ENCODE measurements around the gene CCDC181. TPM values are rescaled to one million over a fixed set of nuclear protein-coding genes. Genes with fewer than 3 reads are reported as not detected.
"Not testable (repeated sequence)": the region's sequence is repeated elsewhere in the genome, so short reads cannot be mapped to it uniquely, and the experiment has no call there.

The CCDC181 gene
- total RNA-seq, 2 experiments from 2014 or later = not detected

GRCh38 chr1:169451218-169451824 lies 24.0 kb upstream of the CCDC181 start:
- no peak for TF ChIP-seq CTCF (IDR thresholded peaks at IDR 0.05)
- no peak for DNase-seq
- no peaks in the 10 kb centered on the region for H3K36me3 Mint-ChIP-seq (ENCODE audit: low read depth)
- no peak for ATAC-seq
- intact Hi-C loops (cut with micrococcal nuclease) = no loop called here
- peaks cover under 1% of the 10 kb centered on the region for H3K9me3 Mint-ChIP-seq
- CTCF ChIA-PET = interaction anchor here (1.3 kb wide), 1 partner anchor 95 kb away, joined by 3 read pairs; no protein-coding TSS in a partner anchor
- H3K27me3 Mint-ChIP-seq = peaks cover 16% of the 10 kb centered on the region
- peaks cover 3% of the 10 kb centered on the region for H3K4me1 Mint-ChIP-seq (ENCODE audit: low read depth)
- no peak overlapping the region for H3K27ac Mint-ChIP-seq
- POLR2A ChIA-PET = interaction anchor here (1.2 kb wide), 1 partner anchor 13 kb away, joined by 4 read pairs; no protein-coding TSS in a partner anchor
- no peak overlapping the region for H3K4me3 Mint-ChIP-seq

DNA sequence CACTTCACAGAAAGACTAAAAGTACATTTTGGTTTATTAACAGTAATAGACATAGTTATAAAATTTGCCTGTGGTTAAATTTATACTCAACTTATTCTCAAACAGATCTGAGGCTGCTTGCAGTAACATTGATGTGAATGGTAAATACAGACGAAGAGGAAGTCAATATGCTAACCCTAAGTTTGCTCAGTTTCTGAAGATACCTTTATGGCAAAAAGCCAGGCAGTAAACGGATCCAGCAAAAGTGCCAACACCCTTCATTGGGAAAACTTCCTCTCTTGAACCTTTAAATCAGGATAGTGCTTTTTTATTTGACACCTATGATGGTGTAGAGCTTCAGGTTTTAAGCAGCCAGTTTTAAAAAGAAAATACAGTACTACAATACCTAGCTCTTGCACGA lies 16.6 kb upstream of the CCDC181 start:
- Mint-ChIP-seq H3K27ac (no peak overlapping the region), H3K36me3 (ENCODE audit: low read depth) (no peaks in the 10 kb centered on the region), H3K9me3 (no peaks in the 10 kb centered on the region), H3K27me3 (peaks cover 12% of the 10 kb centered on the region), H3K4me3 (no peak overlapping the region), H3K4me1 (ENCODE audit: low read depth) (no peaks in the 10 kb centered on the region)
- TF ChIP-seq CTCF (IDR thresholded peaks at IDR 0.05) = no peak
- intact Hi-C loops (cut with micrococcal nuclease) = no loop called here
- ChIA-PET CTCF (interaction anchor here (1.5 kb wide), 1 partner anchor 840 kb away, joined by 5 read pairs; no protein-coding TSS in a partner anchor), POLR2A (no interaction called here)
- DNase-seq (no peak), ATAC-seq (no peak)

DNA sequence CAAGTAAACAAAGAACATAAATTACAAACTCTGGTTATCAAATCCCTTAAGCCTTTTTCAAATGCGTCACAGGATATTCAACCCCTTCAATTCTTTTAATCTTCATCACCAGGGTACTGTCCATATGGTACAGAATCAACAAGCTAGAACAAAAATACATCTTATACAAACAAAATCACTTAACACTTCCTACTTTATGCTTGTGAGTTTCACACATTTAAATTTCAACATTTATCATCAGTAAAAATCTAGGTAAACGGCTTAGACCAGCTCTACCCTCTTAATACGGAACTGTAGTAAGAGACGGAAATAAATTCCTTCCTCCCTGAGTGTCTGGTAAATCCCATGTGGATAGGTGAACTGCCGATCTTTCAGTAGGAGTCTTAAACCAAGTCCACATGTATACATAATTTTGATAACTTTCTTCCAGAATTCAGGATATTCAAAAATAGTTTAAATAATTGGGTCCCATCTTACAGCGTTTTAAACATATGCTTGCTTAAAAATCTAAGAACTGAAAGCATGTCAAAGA lies 1.0 kb downstream of the CCDC181 start:
- TF ChIP-seq CTCF (IDR thresholded peaks at IDR 0.05) = no peak
- Mint-ChIP-seq H3K36me3 (ENCODE audit: low read depth) (no peaks in the 10 kb centered on the region), H3K9me3 (no peaks in the 10 kb centered on the region), H3K4me3 (no peak overlapping the region), H3K27me3 (peaks cover 62% of the 10 kb centered on the region), H3K4me1 (ENCODE audit: low read depth) (peaks cover 4% of the 10 kb centered on the region), H3K27ac (no peak overlapping the region)
- ChIA-PET POLR2A (no interaction called here), CTCF (no interaction called here)
- ATAC-seq (no peak), DNase-seq (no peak)
- intact Hi-C loops (cut with micrococcal nuclease) = no loop called here

DNA sequence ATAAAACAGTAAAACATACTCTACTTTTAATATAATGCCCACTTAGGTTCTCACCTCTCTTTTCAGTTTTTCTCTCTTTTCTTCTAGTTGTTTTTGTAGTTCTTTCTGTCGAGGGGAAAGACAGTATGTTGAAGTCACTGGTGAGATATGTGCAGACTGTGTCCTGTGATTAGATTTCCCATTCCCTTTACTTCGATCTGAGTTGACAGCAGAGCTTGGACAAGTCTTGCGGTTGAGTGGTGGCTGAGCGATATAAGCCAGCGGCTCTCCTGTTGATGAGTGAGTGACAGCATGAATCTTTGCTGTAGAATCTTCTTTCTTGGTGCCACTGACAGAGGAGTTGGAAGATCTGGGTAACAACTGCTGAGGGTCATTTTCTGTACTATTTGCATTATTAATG lies 6.0 kb downstream of the CCDC181 start:
- H3K36me3 Mint-ChIP-seq (ENCODE audit: low read depth) = no peaks in the 10 kb centered on the region
- no peak for TF ChIP-seq CTCF (IDR thresholded peaks at IDR 0.05)
- no peak overlapping the region for H3K4me3 Mint-ChIP-seq
- ATAC-seq (no peak), DNase-seq (no peak)
- no peak overlapping the region for H3K27ac Mint-ChIP-seq
- no peaks in the 10 kb centered on the region for H3K9me3 Mint-ChIP-seq
- intact Hi-C loops (cut with micrococcal nuclease) = no loop called here
- ChIA-PET POLR2A (no interaction called here), CTCF (no interaction called here)
- H3K4me1 Mint-ChIP-seq (ENCODE audit: low read depth) = no peaks in the 10 kb centered on the region
- peaks cover 39% of the 10 kb centered on the region for H3K27me3 Mint-ChIP-seq

DNA sequence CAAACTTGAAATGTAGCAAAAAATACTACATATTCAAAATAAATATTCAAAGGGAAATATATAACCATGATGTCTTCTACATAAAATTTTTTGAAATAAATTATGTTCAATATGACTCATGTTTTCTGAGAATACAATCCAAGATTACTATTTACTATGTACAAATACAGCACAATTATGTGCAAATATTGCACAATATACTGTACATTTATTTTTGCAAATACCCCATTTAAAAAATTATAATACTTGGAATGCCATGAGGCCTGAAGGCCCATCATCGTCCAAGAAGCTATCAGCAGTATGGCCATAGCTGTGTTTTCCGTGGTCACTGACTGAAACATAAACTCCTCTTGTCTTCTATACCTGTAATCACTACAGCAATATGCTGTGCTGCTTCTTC lies 12.3 kb downstream of the CCDC181 start:
- H3K27ac Mint-ChIP-seq = no peak overlapping the region
- ATAC-seq = no peak
- POLR2A ChIA-PET = interaction anchor here (0.6 to 1.0 kb wide), 2 partner anchors 13 to 473 kb away, joined by 3 read pairs; no protein-coding TSS in a partner anchor

GRCh38 chr1:169408340-169408739 lies 18.9 kb downstream of the CCDC181 start:
- H3K4me1 Mint-ChIP-seq (ENCODE audit: low read depth); CTCF ChIA-PET; DNase-seq; H3K36me3 Mint-ChIP-seq (ENCODE audit: low read depth); POLR2A ChIA-PET; H3K4me3 Mint-ChIP-seq; H3K27me3 Mint-ChIP-seq; H3K27ac Mint-ChIP-seq; ATAC-seq; intact Hi-C loops (cut with micrococcal nuclease): not testable (repeated sequence)
- peaks cover 35% of the 10 kb centered on the region for H3K9me3 Mint-ChIP-seq

More for the DNA sequence above, 12.3 kb downstream of the CCDC181 start:
- Mint-ChIP-seq H3K36me3 (ENCODE audit: low read depth) (no peaks in the 10 kb centered on the region), H3K4me1 (ENCODE audit: low read depth) (no peaks in the 10 kb centered on the region), H3K4me3 (no peak overlapping the region), H3K9me3 (peaks cover 16% of the 10 kb centered on the region), H3K27me3 (peaks cover 2% of the 10 kb centered on the region)
- intact Hi-C loops (cut with micrococcal nuclease) = no loop called here
- CTCF ChIA-PET = no interaction called here
- DNase-seq = no peak
- TF ChIP-seq CTCF (IDR thresholded peaks at IDR 0.05) = no peak

GRCh38 chr1:169402578-169402977 lies 24.7 kb downstream of the CCDC181 start:
- DNase-seq; H3K36me3 Mint-ChIP-seq (ENCODE audit: low read depth); H3K4me3 Mint-ChIP-seq; CTCF ChIA-PET; H3K27me3 Mint-ChIP-seq; ATAC-seq; POLR2A ChIA-PET; H3K4me1 Mint-ChIP-seq (ENCODE audit: low read depth); H3K27ac Mint-ChIP-seq; intact Hi-C loops (cut with micrococcal nuclease): not testable (repeated sequence)
- H3K9me3 Mint-ChIP-seq = peaks cover 28% of the 10 kb centered on the region
